ENCODE data around the gene TRPM5. TPM values are rescaled to one million over a fixed set of nuclear protein-coding genes. Genes with fewer than 3 reads are reported as not detected.
A peak's percentile ranks its signal among the peaks of the same experiment; 100 is the strongest.

TRPM5 gene
- not detected in 2 replicates for polyA plus RNA-seq (2012; rRNA removed)
- not detected in 2 replicates for polyA plus RNA-seq (2012; cell fraction: cytosol; rRNA removed)
- 0.06 and 0.07 TPM in 2 replicates for polyA plus RNA-seq (2012; cell fraction: nucleus; rRNA removed)

DNA sequence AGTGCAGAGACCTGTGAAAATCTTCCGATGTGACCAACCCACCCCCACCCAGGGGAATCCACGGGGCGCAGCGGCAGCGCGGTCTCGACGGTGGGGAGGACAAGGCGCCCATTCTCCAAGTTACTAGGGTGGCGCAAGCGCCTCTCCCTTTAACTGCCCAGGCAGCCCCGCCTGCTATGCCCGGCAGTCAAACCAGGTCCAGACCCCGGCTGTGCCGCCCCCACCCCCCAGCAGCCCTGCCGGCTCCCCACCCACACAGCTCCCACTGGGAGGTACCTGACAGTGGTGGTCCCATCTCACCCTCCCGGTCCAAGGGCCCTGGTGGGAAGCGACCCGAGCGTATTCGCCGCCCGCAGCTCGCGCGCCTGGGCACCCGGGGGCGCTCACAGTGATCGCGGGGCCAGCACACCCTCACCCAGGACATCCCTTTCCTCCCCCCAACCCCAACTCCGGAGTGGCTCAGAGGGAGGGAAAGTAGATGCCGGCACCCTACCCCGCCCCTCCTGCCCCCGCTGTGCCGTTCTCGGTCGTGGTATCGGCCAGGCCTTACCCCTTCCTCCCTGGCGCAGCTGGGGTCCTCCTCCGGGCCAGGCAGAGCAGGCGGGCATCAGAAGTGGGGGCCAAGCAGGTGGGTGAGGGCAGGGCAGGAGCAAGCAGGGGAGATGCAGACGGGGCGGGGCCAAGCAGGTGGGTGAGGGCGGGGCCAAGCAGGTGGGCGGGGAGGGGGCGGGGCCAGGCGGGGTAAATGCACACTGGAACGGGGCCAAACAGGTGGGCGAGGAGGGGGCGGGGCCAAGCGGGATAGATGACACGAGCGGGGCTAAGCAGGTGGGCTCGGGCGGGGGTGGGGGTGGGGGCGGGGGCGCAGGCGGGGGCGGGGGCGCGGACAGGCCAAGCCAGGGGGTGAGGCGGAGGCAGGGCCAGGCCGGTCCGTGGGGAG lies at the start of gene TRPM5:
Gene TRPM5, minus strand, starts transcription at position 634 of the 940 bp plus-strand sequence. CDS start 21,478 bp downstream, outside the sequence.
- 10% methylated on average over 41 of the region's 64 CpGs for WGBS (ENCODE audit: low lambda C conversion rate)
- CTCF ChIA-PET = interaction anchor here (1.0 to 4.4 kb wide), 11 partner anchors 8 to 448 kb away, joined by 3 to 43 read pairs (median 4); no protein-coding TSS in a partner anchor
- no peak for DNase-seq
- no peaks in the 10 kb centered on the region for H4K20me1 ChIP-seq (ENCODE audit: insufficient read depth)
- H3K4me3 ChIP-seq (ENCODE audit: low read depth in 2 of 2, low read length in 1 of 2) = peak within 1 kb of the TSS in 1 of 2 experiments; percentile 40; a peak in 2 of 4 replicates
- no peaks in the 10 kb centered on the region for H3F3A ChIP-seq (replicated peaks; ENCODE audit: insufficient read depth)
- POLR2A ChIA-PET = no interaction called here
- no peaks in the 10 kb centered on the region; the same call in 1 of the 2 replicates for H3K27me3 ChIP-seq (ENCODE audit: insufficient read depth)
- H2AFZ ChIP-seq (ENCODE audit: low read depth) = no peak within 1 kb of the TSS
- H3K79me2 ChIP-seq (ENCODE audit: insufficient read depth) = no peaks in the 10 kb centered on the region
- H3K9me2 ChIP-seq = no peaks in the 10 kb centered on the region
- H3K9ac ChIP-seq = no peak within 1 kb of the TSS
- H3K27ac ChIP-seq (ENCODE audit: low read depth in 2 of 2, low read length in 1 of 2) = no peak within 1 kb of the TSS
- H3K9me3 ChIP-seq = no peaks in the 10 kb centered on the region
- TF ChIP-seq EZH2phosphoT487 (IDR thresholded peaks at IDR 0.05; ENCODE audit: borderline replicate concordance, low read depth) = no peak
- no peak for TF ChIP-seq YY1 (IDR thresholded peaks at IDR 0.05; ENCODE audit: low read depth)
- TF ChIP-seq POLR2AphosphoS5 (IDR thresholded peaks at IDR 0.05; ENCODE audit: low read depth, low read length) = no peak
- no peak for TF ChIP-seq TAF1 (IDR thresholded peaks at IDR 0.05; ENCODE audit: borderline replicate concordance, low read depth, low read length)
- no peak for TF ChIP-seq JUND (IDR thresholded peaks at IDR 0.05)
- TF ChIP-seq FOSL2 (IDR thresholded peaks at IDR 0.05; ENCODE audit: borderline replicate concordance, low read depth) = no peak
- TF ChIP-seq TEAD4 (IDR thresholded peaks at IDR 0.05; ENCODE audit: borderline replicate concordance, insufficient read depth) = no peak
- TF ChIP-seq NFIC (IDR thresholded peaks at IDR 0.05; ENCODE audit: borderline replicate concordance) = no peak
- TF ChIP-seq MAX (IDR thresholded peaks at IDR 0.05; ENCODE audit: low read depth) = no peak
- TF ChIP-seq EP300 (IDR thresholded peaks at IDR 0.05; ENCODE audit: borderline replicate concordance in 1 of 2, low read depth in 1 of 2, low read length in 1 of 2) = no peak
- TF ChIP-seq GABPA (IDR thresholded peaks at IDR 0.05; ENCODE audit: low read depth) = no peak
- TF ChIP-seq PBX3 (IDR thresholded peaks at IDR 0.05) = no peak
- TF ChIP-seq RFX5 (IDR thresholded peaks at IDR 0.05; ENCODE audit: low read length) = no peak
- no peak for TF ChIP-seq USF1 (IDR thresholded peaks at IDR 0.05; ENCODE audit: borderline replicate concordance, low read depth)
- TF ChIP-seq CHD2 (IDR thresholded peaks at IDR 0.05; ENCODE audit: low read length, partially characterized antibody) = no peak
- no peak for TF ChIP-seq SIN3A (IDR thresholded peaks at IDR 0.05; ENCODE audit: borderline replicate concordance, low read depth, low read length)
- peaks cover 0 to 6% of the 10 kb centered on the region in 2 experiments; a peak in 1 of 4 replicates for H3K4me1 ChIP-seq (ENCODE audit: control insufficient read depth in 1 of 2, insufficient read depth in 2 of 2, low read depth in 1 of 2, low read length in 1 of 2)
- no peak within 1 kb of the TSS for H3K4me2 ChIP-seq
- H3K36me3 ChIP-seq (replicated peaks in 1 of 2; ENCODE audit: control insufficient read depth in 1 of 2, insufficient read depth in 2 of 2, low read length in 1 of 2) = no peaks in the 10 kb centered on the region

All from SK-N-SH (cell line).